MM.1S (cell line): ENCODE results near the gene AGTR1.

ENCODE experiments used
- DNase-seq: peaks from one replicate; pipeline ENCODE4 v3.0.0-alpha.2; 2015
- H2AFZ ChIP-seq: fragments of 300-600 bp; sonication (generic); 2 replicates; pipeline ENCODE4 v1.6.0; 2016; ENCODE audit warnings: antibody characterized with exemption, low read length
- H3F3A ChIP-seq: fragments of 300-600 bp; sonication (generic); 2 replicates; pipeline ENCODE4 v1.6.1; 2016; ENCODE audit warnings: mild to moderate bottlenecking, antibody characterized with exemption, low read length, moderate library complexity, mixed read lengths; ENCODE audit not compliant: insufficient read depth
- H3K27ac ChIP-seq: fragments of 300-600 bp; sonication (generic); 2 replicates; pipeline ENCODE4 v1.5.1; 2016; ENCODE audit warnings: mild to moderate bottlenecking, low read length
- H3K27me3 ChIP-seq: fragments of 300-600 bp; sonication (generic); replicated peaks from 2 replicates; pipeline ENCODE4 v1.6.0; 2016; ENCODE audit warnings: low read length; ENCODE audit not compliant: insufficient read depth
- H3K36me3 ChIP-seq: fragments of 300-600 bp; sonication (generic); replicated peaks from 2 replicates; pipeline ENCODE4 v1.6.1; 2016; ENCODE audit warnings: mild to moderate bottlenecking, low read length, mixed read lengths; ENCODE audit not compliant: insufficient read depth
- H3K4me1 ChIP-seq: fragments of 300-600 bp; sonication (generic); 2 replicates; pipeline ENCODE4 v1.6.1; 2016; ENCODE audit warnings: low read length, mixed read lengths
- H3K4me2 ChIP-seq: fragments of 300-600 bp; sonication (generic); 2 replicates; pipeline ENCODE4 v1.6.0; 2016; ENCODE audit warnings: low read depth, low read length
- H3K4me3 ChIP-seq: fragments of 300-600 bp; sonication (generic); 2 replicates; pipeline ENCODE4 v1.5.1; 2016; ENCODE audit warnings: low read length, mixed read lengths
- H3K79me2 ChIP-seq: fragments of 300-600 bp; sonication (generic); 2 replicates; pipeline ENCODE4 v1.6.1; 2016; ENCODE audit warnings: mixed run types, low read length, mixed read lengths
- H3K9ac ChIP-seq: fragments of 300-600 bp; sonication (generic); 2 replicates; pipeline ENCODE4 v1.6.1; 2016; ENCODE audit warnings: low read length, mixed read lengths
- H3K9me2 ChIP-seq: fragments of 300-600 bp; sonication (generic); replicated peaks from 2 replicates; pipeline ENCODE4 v1.6.1; 2016; ENCODE audit warnings: mild to moderate bottlenecking, low read length, mixed read lengths; ENCODE audit not compliant: insufficient read depth
- H3K9me3 ChIP-seq: fragments of 300-600 bp; sonication (generic); replicated peaks from 2 replicates; pipeline ENCODE4 v1.6.1; 2016; ENCODE audit warnings: mild to moderate bottlenecking, low read length, mixed read lengths; ENCODE audit not compliant: insufficient read depth
- H4K20me1 ChIP-seq: fragments of 300-600 bp; sonication (generic); 2 replicates; pipeline ENCODE4 v1.6.1; 2016; ENCODE audit warnings: mild to moderate bottlenecking, low read length, moderate library complexity, mixed read lengths; ENCODE audit not compliant: insufficient read depth
- EZH2 ChIP-seq: fragments of 300-600 bp; sonication (generic); optimal IDR thresholded peaks from 2 replicates; pipeline ENCODE3; 2017; ENCODE audit warnings: low read depth, mild to moderate bottlenecking, antibody characterized with exemption, low read length, mixed read lengths
- EZH2phosphoT487 ChIP-seq: fragments of 300-600 bp; sonication (generic); IDR thresholded peaks from 2 replicates; pipeline ENCODE4 v1.6.1; 2018; ENCODE audit warnings: antibody characterized with exemption, low read length
- TF ChIP-seq, protein P1 (sequence below): fragments of 300-600 bp; sonication (generic); IDR thresholded peaks from 2 replicates; pipeline ENCODE4 v1.5.1; 2016; ENCODE audit warnings: antibody characterized with exemption, low read length, mixed read lengths

The AGTR1 gene

DNA sequence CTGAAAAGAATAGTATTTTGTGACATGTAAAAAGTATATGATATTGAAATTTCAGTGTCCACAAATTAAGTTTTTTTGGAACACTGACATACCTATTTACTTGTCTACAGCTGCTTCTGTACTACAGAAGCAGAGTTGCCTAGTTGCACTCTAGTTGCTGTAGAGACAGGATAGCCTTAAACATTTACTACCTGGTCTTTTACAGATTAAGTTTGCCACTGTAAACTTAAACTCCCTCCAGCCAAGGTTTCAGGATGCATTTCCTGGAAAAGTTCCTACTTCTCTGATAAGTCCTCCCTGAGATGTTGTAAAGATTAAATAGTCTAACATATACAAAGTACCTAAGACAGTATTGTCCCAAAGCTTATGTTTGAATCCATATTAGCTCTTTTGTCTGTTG is 17.4 kb upstream of the AGTR1 start:
- H3K79me2 ChIP-seq = no peaks in the 10 kb centered on the region
- H2AFZ ChIP-seq = no peak overlapping the region
- H4K20me1 ChIP-seq = no peaks in the 10 kb centered on the region
- H3K9me2 ChIP-seq = no peaks in the 10 kb centered on the region
- H3K4me1 ChIP-seq = no peaks in the 10 kb centered on the region
- H3K27ac ChIP-seq = no peak overlapping the region
- H3K27me3 ChIP-seq = no peaks in the 10 kb centered on the region
- DNase-seq = no peak
- TF ChIP-seq EZH2phosphoT487 = no peak
- H3K4me2 ChIP-seq = no peak overlapping the region
- H3K4me3 ChIP-seq = no peak overlapping the region
- H3K9ac ChIP-seq = no peak overlapping the region
- H3F3A ChIP-seq = no peaks in the 10 kb centered on the region
- H3K9me3 ChIP-seq = no peaks in the 10 kb centered on the region
- H3K36me3 ChIP-seq = no peaks in the 10 kb centered on the region

DNA sequence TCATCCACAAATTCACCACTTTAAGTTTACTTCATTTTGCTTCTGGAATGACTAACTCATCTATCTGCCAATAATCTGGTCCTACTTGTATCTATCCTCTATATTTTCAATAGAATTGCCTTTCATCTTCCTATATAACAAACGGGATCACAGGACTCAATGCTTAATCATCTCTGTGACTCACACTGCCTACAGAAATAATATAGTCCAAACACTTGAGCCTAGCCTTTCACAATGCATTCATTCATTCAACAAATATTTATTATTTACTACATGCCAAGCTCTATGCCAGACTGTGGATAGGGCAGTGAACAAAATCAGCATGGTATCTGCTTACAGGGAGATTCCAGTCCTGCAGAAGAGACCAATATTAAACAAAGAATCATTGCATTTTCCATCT is 16.6 kb upstream of the AGTR1 start:
- Histone ChIP-seq H3K4me3 (no peak overlapping the region), H2AFZ (no peak overlapping the region), H4K20me1 (no peaks in the 10 kb centered on the region), H3K4me1 (no peaks in the 10 kb centered on the region), H3K9me2 (no peaks in the 10 kb centered on the region), H3K9me3 (no peaks in the 10 kb centered on the region), H3K79me2 (no peaks in the 10 kb centered on the region), H3K27ac (no peak overlapping the region), H3K36me3 (no peaks in the 10 kb centered on the region), H3F3A (no peaks in the 10 kb centered on the region), H3K4me2 (no peak overlapping the region), H3K27me3 (no peaks in the 10 kb centered on the region), H3K9ac (no peak overlapping the region)
- TF ChIP-seq, protein P1, sequence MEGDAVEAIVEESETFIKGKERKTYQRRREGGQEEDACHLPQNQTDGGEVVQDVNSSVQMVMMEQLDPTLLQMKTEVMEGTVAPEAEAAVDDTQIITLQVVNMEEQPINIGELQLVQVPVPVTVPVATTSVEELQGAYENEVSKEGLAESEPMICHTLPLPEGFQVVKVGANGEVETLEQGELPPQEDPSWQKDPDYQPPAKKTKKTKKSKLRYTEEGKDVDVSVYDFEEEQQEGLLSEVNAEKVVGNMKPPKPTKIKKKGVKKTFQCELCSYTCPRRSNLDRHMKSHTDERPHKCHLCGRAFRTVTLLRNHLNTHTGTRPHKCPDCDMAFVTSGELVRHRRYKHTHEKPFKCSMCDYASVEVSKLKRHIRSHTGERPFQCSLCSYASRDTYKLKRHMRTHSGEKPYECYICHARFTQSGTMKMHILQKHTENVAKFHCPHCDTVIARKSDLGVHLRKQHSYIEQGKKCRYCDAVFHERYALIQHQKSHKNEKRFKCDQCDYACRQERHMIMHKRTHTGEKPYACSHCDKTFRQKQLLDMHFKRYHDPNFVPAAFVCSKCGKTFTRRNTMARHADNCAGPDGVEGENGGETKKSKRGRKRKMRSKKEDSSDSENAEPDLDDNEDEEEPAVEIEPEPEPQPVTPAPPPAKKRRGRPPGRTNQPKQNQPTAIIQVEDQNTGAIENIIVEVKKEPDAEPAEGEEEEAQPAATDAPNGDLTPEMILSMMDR = no peak
- no peak for TF ChIP-seq EZH2phosphoT487
- no peak for TF ChIP-seq EZH2
- DNase-seq = no peak

DNA sequence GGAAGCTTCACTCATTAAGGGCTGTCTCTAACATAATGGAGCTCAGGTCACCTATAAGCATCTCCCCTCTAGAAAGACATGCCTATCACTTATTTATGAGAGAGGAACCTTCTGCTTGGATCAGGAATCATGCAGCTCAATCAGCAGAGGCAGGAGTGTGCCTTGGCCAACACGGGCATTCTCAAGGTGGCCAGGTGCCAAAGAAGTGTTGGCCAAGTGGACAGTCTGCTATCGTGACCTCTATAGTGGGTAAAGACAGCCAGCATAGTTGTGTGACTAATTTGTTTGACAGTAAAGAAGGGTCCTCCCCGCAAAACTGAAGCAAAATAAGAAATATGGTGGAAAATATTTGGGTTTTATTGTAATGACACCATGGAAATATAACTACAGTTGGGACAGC is 14.7 kb upstream of the AGTR1 start:
- Histone ChIP-seq H3K79me2 (no peaks in the 10 kb centered on the region), H4K20me1 (no peaks in the 10 kb centered on the region), H3K36me3 (no peaks in the 10 kb centered on the region), H3K9me2 (no peaks in the 10 kb centered on the region), H3K4me3 (no peak overlapping the region), H3K27ac (no peak overlapping the region), H3K27me3 (no peaks in the 10 kb centered on the region), H3K4me2 (no peak overlapping the region), H3K4me1 (no peaks in the 10 kb centered on the region), H2AFZ (no peak overlapping the region), H3K9me3 (no peaks in the 10 kb centered on the region), H3K9ac (no peak overlapping the region), H3F3A (no peaks in the 10 kb centered on the region)
- DNase-seq = no peak
- TF ChIP-seq, protein P1 = no peak
- no peak for TF ChIP-seq EZH2phosphoT487
- TF ChIP-seq EZH2 = no peak

DNA sequence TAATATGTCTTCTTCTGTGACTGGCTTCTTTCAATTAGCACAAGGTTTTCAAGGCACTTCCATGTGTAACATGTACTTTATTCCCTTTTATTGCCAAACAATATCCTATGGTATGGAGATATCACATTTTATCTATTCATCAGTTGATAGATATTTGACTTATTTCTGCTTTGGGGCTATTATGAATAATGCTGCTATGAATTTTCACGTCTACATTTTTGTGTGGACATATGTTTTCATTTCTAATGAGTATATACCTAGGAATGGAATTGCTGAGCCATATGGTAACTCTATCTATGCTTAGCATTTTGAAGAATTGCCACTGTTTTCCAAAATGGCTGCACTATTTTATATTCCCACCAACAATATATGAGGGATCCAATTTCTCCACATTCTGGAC is 3.6 kb upstream of the AGTR1 start:
- H3K4me1 ChIP-seq = no peaks in the 10 kb centered on the region
- TF ChIP-seq EZH2phosphoT487 (no peak), EZH2 (no peak)
- TF ChIP-seq, protein P1 = no peak
- no peak for DNase-seq

More for the DNA sequence above, 3.6 kb upstream of the AGTR1 start:
- Histone ChIP-seq H3K9me3 (no peaks in the 10 kb centered on the region), H3K4me3 (no peak overlapping the region), H3K27ac (no peak overlapping the region), H3K9ac (no peak overlapping the region), H3K9me2 (no peaks in the 10 kb centered on the region), H3K27me3 (no peaks in the 10 kb centered on the region), H3K36me3 (no peaks in the 10 kb centered on the region), H4K20me1 (no peaks in the 10 kb centered on the region), H2AFZ (no peak overlapping the region), H3K4me2 (no peak overlapping the region), H3F3A (no peaks in the 10 kb centered on the region), H3K79me2 (no peaks in the 10 kb centered on the region)
